ENCODE data around the gene VWCE. TPM values are rescaled to one million over a fixed set of nuclear protein-coding genes. Genes with fewer than 3 reads are reported as not detected.

The VWCE gene
- total RNA-seq, 3 donors from 2014 or later: 0.88 to 3.2 (median 2.6) TPM

DNA sequence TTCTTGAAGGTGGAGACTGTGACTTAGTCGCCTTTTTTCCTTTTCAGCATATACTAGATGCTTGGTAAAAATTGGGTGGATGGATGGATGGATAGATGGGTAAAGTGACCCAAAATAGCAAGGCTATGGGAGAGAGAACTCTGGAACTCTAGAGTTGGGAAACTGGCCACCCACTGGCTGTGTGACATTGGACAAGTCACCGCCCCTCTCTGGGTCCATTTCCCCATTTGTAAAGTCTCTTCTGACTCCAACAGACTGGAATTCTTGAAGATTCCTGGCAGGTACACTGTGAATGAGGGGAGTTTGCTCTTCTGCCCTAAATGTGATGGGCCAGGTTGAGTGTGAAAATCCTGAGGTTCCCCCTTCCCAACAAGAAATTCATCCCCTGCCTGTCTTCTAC is 45.9 kb upstream of the VWCE start:
- peaks cover 0 to 11% of the 10 kb centered on the region in 2 donors for H3K4me1 ChIP-seq
- DNase-seq (ENCODE audit: low spot score in 2 of 2): no peak
- no peaks in the 10 kb centered on the region for H3K9me3 ChIP-seq
- H3K27me3 ChIP-seq: no peaks in the 10 kb centered on the region
- intact Hi-C loops (cut with DNase I; ENCODE audit: low total_unique reads): no loop called here
- no peak overlapping the region for H3K4me3 ChIP-seq
- H3K36me3 ChIP-seq: no peaks in the 10 kb centered on the region
- peak overlapping the region in 1 of 2 donors; percentile 87 for H3K27ac ChIP-seq
- TF ChIP-seq, protein P1, sequence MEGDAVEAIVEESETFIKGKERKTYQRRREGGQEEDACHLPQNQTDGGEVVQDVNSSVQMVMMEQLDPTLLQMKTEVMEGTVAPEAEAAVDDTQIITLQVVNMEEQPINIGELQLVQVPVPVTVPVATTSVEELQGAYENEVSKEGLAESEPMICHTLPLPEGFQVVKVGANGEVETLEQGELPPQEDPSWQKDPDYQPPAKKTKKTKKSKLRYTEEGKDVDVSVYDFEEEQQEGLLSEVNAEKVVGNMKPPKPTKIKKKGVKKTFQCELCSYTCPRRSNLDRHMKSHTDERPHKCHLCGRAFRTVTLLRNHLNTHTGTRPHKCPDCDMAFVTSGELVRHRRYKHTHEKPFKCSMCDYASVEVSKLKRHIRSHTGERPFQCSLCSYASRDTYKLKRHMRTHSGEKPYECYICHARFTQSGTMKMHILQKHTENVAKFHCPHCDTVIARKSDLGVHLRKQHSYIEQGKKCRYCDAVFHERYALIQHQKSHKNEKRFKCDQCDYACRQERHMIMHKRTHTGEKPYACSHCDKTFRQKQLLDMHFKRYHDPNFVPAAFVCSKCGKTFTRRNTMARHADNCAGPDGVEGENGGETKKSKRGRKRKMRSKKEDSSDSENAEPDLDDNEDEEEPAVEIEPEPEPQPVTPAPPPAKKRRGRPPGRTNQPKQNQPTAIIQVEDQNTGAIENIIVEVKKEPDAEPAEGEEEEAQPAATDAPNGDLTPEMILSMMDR (IDR thresholded peaks at IDR 0.05): no peak
- no peak for TF ChIP-seq POLR2AphosphoS5 (IDR thresholded peaks at IDR 0.05)
- no peak for TF ChIP-seq POLR2A (IDR thresholded peaks at IDR 0.05)

DNA sequence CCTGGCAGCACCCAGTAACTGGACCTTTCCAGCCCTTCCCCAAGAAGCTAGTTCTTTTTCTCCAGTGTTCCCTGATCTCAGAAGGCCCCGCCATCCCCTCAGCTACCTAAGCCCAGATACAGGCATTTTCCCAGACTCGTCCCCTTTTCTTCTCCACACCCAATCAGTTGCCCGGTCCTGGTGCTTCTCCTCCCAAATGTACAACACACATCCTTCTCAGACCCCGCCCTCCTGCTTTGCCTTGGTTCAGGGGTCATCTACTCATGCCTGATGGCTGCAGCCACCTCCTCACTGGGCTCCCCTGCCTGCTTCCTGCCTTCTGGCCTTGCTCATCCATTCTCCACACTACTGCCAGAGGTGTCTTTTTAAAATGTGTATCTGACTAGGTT is 44.4 kb upstream of the VWCE start:
- no peak for DNase-seq (ENCODE audit: low spot score in 2 of 2)
- H3K4me3 ChIP-seq: no peak overlapping the region
- H3K27ac ChIP-seq: no peak overlapping the region
- no peaks in the 10 kb centered on the region for H3K27me3 ChIP-seq
- no peaks in the 10 kb centered on the region for H3K36me3 ChIP-seq
- H3K9me3 ChIP-seq: no peaks in the 10 kb centered on the region
- intact Hi-C loops (cut with DNase I; ENCODE audit: low total_unique reads): loop anchor here (5.0 kb wide), 1 partner anchor 43 kb away; no protein-coding TSS in a partner anchor
- TF ChIP-seq, protein P1 (IDR thresholded peaks at IDR 0.05): no peak
- TF ChIP-seq POLR2AphosphoS5 (IDR thresholded peaks at IDR 0.05) (no peak), POLR2A (IDR thresholded peaks at IDR 0.05) (no peak)
- H3K4me1 ChIP-seq: peaks cover 0 to 10% of the 10 kb centered on the region in 2 donors

DNA sequence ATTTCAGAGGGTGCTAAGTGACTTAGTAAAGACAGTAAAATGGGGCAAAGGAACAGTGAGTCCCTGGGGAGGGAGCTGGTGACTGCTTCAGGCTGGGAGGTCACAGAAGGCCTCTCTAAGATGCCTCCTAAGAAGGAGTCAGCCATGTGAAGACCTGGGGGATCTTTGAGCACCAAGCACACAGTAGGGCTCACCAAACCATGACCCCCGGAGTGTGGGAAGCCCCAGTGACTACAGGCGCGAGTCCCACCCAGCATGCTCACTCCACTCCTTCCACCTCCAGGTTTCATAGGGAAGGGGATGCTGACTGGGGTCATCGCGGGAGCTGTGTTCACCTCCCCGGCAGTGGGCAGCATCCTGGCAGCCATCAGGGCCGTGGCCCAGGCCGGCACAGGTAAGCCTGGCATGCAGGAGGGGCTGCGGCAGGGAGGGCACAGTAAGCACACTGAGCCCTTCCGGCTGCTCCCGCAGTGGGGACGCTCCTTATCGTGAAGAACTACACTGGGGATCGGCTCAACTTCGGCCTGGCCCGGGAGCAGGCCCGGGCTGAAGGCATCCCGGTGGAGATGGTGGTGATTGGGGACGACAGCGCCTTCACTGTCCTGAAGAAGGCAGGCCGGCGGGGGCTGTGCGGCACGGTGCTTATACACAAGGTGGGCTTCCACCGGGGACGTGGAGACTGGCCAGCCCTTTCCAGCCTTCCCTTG is 43.8 kb upstream of the VWCE start:
- Histone ChIP-seq H3K4me3 (no peak overlapping the region), H3K36me3 (no peaks in the 10 kb centered on the region), H3K27me3 (no peaks in the 10 kb centered on the region), H3K27ac (no peak overlapping the region), H3K4me1 (peaks cover 2 to 10% of the 10 kb centered on the region in 2 donors), H3K9me3 (no peaks in the 10 kb centered on the region)
- DNase-seq (ENCODE audit: low spot score in 2 of 2): no peak
- intact Hi-C loops (cut with DNase I; ENCODE audit: low total_unique reads): loop anchor here (5.0 kb wide), 1 partner anchor 43 kb away; no protein-coding TSS in a partner anchor
- no peak for TF ChIP-seq POLR2A (IDR thresholded peaks at IDR 0.05)
- TF ChIP-seq, protein P1 (IDR thresholded peaks at IDR 0.05): no peak
- no peak for TF ChIP-seq POLR2AphosphoS5 (IDR thresholded peaks at IDR 0.05)

DNA sequence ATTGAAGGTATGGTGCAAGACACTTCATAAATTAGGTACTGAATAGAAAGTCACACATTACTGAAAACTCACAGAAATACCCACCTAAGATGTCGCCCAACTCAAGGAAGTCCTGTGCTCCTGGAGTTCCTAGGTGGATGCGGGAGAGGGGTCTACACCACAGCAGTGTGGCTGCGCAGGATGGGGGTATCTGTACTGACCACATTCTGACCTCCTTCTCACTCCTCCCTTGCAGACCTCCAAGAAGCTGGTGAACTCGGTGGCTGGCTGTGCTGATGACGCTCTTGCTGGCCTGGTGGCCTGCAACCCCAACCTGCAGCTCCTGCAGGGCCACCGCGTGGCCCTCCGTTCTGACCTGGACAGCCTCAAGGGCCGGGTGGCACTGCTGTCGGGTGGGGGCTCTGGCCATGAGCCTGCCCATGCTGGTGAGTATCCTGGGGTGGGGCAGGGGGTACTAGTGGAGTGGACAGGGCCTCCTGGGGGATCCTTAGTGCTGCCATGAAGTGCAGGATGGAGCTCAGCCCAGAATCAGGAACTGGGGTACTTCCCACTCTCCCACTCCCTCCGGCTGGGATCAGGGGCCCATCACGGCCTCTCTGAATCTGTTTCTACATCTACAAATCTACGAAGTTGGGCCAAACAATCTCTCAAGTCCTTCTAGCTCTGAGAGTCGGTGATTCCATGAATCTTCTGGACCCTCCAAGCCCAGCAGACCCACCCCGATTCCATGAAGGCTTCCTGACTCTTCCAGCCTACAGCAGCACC is 42.8 kb upstream of the VWCE start:
- H3K9me3 ChIP-seq: no peaks in the 10 kb centered on the region
- no peaks in the 10 kb centered on the region for H3K36me3 ChIP-seq
- DNase-seq (ENCODE audit: low spot score in 2 of 2): no peak
- no peaks in the 10 kb centered on the region for H3K27me3 ChIP-seq
- peaks cover 7 to 14% of the 10 kb centered on the region in 2 donors for H3K4me1 ChIP-seq
- no peak overlapping the region for H3K4me3 ChIP-seq
- TF ChIP-seq, protein P1 (IDR thresholded peaks at IDR 0.05): no peak
- no peak for TF ChIP-seq POLR2AphosphoS5 (IDR thresholded peaks at IDR 0.05)
- no peak for TF ChIP-seq POLR2A (IDR thresholded peaks at IDR 0.05)
- intact Hi-C loops (cut with DNase I; ENCODE audit: low total_unique reads): loop anchor here (5.0 kb wide), 1 partner anchor 44 kb away; no protein-coding TSS in a partner anchor
- no peak overlapping the region for H3K27ac ChIP-seq
